ENCODE data around the gene CYP27B1.

CYP27B1 gene

DNA sequence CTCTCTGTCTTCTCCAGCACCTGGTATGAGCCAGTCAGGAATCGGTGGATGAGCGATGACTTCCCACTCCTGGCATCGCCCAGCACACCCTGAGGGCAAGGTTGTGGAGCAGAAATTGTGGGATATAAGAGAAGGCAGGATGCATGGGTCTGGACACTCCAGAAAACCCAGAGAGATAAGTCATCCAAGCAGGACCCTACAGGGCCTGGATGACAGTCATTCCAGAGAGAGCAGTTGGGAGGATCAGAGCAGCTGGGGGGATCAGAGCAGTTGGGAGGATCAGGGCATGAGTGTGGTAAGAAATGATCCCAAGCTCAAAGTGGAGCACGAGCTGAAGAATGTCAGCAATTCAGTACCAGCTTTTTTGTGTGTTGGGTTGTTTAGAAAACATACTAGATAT, 32.3 kb downstream of the CYP27B1 start:
- Histone ChIP-seq H3K27me3 (ENCODE audit: insufficient read depth, low read length) (no peaks in the 10 kb centered on the region), H2AFZ (ENCODE audit: low read length) (no peak overlapping the region), H3K4me2 (ENCODE audit: low read length) (no peak overlapping the region), H4K20me1 (ENCODE audit: insufficient read depth, low read length) (no peaks in the 10 kb centered on the region), H3K79me2 (ENCODE audit: insufficient read depth, low read length) (no peaks in the 10 kb centered on the region), H3K36me3 (ENCODE audit: insufficient read depth, low read length) (peaks cover 33% of the 10 kb centered on the region), H3K9ac (ENCODE audit: low read length) (no peak overlapping the region), H3F3A (ENCODE audit: insufficient read depth, low read length) (no peaks in the 10 kb centered on the region), H3K4me1 (ENCODE audit: insufficient read depth, low read length, severe bottlenecking) (peaks cover 4% of the 10 kb centered on the region), H3K27ac (ENCODE audit: low read depth, low read length, poor library complexity, severe bottlenecking) (no peak overlapping the region), H3K9me3 (ENCODE audit: low read length) (no peaks in the 10 kb centered on the region), H3K4me3 (ENCODE audit: low read depth, low read length, poor library complexity, severe bottlenecking) (no peak overlapping the region), H3K9me2 (ENCODE audit: low read depth, low read length) (no peaks in the 10 kb centered on the region)
- TF ChIP-seq, protein P1, sequence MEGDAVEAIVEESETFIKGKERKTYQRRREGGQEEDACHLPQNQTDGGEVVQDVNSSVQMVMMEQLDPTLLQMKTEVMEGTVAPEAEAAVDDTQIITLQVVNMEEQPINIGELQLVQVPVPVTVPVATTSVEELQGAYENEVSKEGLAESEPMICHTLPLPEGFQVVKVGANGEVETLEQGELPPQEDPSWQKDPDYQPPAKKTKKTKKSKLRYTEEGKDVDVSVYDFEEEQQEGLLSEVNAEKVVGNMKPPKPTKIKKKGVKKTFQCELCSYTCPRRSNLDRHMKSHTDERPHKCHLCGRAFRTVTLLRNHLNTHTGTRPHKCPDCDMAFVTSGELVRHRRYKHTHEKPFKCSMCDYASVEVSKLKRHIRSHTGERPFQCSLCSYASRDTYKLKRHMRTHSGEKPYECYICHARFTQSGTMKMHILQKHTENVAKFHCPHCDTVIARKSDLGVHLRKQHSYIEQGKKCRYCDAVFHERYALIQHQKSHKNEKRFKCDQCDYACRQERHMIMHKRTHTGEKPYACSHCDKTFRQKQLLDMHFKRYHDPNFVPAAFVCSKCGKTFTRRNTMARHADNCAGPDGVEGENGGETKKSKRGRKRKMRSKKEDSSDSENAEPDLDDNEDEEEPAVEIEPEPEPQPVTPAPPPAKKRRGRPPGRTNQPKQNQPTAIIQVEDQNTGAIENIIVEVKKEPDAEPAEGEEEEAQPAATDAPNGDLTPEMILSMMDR (IDR thresholded peaks at IDR 0.05; ENCODE audit: low read length): no peak
- TF ChIP-seq EZH2 (IDR thresholded peaks at IDR 0.05; ENCODE audit: borderline replicate concordance, low read length): no peak

GRCh38 chr12:57733928-57734327, 33.0 kb downstream of the CYP27B1 start:
- no peak overlapping the region for H3K27ac ChIP-seq (ENCODE audit: low read depth, low read length, poor library complexity, severe bottlenecking)
- peaks cover 36% of the 10 kb centered on the region for H3K36me3 ChIP-seq (ENCODE audit: insufficient read depth, low read length)
- H3K9ac ChIP-seq (ENCODE audit: low read length): no peak overlapping the region
- no peaks in the 10 kb centered on the region for H3K9me3 ChIP-seq (ENCODE audit: low read length)
- H4K20me1 ChIP-seq (ENCODE audit: insufficient read depth, low read length): no peaks in the 10 kb centered on the region
- H3K27me3 ChIP-seq (ENCODE audit: insufficient read depth, low read length): no peaks in the 10 kb centered on the region
- no peak overlapping the region for H3K4me2 ChIP-seq (ENCODE audit: low read length)
- TF ChIP-seq, protein P1 (IDR thresholded peaks at IDR 0.05; ENCODE audit: low read length): no peak
- TF ChIP-seq EZH2 (IDR thresholded peaks at IDR 0.05; ENCODE audit: borderline replicate concordance, low read length): no peak
- no peaks in the 10 kb centered on the region for H3K79me2 ChIP-seq (ENCODE audit: insufficient read depth, low read length)
- no peak overlapping the region for H3K4me3 ChIP-seq (ENCODE audit: low read depth, low read length, poor library complexity, severe bottlenecking)
- H3K4me1 ChIP-seq (ENCODE audit: insufficient read depth, low read length, severe bottlenecking): no peaks in the 10 kb centered on the region
- no peak overlapping the region for H2AFZ ChIP-seq (ENCODE audit: low read length)
- no peaks in the 10 kb centered on the region for H3K9me2 ChIP-seq (ENCODE audit: low read depth, low read length)
- H3F3A ChIP-seq (ENCODE audit: insufficient read depth, low read length): no peaks in the 10 kb centered on the region

DNA sequence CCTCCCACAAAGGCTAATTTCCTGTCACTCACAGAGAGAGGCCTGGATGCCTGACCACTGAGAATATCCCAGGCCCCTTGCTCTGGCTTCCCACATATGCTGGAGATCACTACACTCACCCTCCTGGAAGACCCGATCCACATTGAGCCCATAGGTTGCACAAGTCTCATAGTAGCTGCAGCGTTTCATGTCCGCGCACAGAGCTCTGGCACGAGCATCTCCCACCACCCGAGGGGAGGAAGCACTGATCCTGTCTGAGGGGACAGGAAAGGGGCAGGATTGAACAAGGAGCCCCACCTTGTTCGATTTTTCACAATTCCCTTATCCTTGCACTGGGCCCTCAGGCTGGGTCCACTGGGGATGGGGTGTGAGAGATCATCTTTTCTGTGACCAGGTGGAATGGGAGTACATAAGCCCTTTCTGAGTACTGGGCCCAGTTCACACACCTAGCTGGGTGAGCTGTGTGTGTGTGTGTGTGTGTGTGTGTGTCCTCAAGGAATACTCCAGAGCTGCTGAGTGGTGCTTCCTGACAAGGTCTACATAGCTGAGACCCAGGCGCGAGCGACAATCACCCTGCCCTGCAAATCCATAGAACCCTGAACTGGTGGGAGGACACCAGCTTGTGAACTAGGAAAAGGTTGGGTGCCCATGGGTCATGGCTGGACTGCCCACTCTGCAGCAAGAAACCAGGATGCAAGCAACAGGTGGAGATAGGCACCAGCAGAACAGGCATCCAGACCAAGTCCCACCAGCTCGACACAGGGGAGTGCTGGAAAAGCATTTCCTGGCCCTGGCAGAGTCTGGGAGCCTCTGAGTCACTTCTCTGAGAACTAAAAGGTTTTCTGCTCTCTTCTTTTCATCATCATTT, 33.9 kb downstream of the CYP27B1 start:
- no peaks in the 10 kb centered on the region for H3K9me2 ChIP-seq (ENCODE audit: low read depth, low read length)
- no peak overlapping the region for H3K27ac ChIP-seq (ENCODE audit: low read depth, low read length, poor library complexity, severe bottlenecking)
- H4K20me1 ChIP-seq (ENCODE audit: insufficient read depth, low read length): no peaks in the 10 kb centered on the region
- H3K79me2 ChIP-seq (ENCODE audit: insufficient read depth, low read length): no peaks in the 10 kb centered on the region
- peaks cover 39% of the 10 kb centered on the region for H3K36me3 ChIP-seq (ENCODE audit: insufficient read depth, low read length)
- H3F3A ChIP-seq (ENCODE audit: insufficient read depth, low read length): no peaks in the 10 kb centered on the region
- H3K9ac ChIP-seq (ENCODE audit: low read length): no peak overlapping the region
- no peaks in the 10 kb centered on the region for H3K9me3 ChIP-seq (ENCODE audit: low read length)
- TF ChIP-seq, protein P1 (IDR thresholded peaks at IDR 0.05; ENCODE audit: low read length): no peak
- no peak for TF ChIP-seq EZH2 (IDR thresholded peaks at IDR 0.05; ENCODE audit: borderline replicate concordance, low read length)
- H2AFZ ChIP-seq (ENCODE audit: low read length): no peak overlapping the region
- no peaks in the 10 kb centered on the region for H3K4me1 ChIP-seq (ENCODE audit: insufficient read depth, low read length, severe bottlenecking)
- no peak overlapping the region for H3K4me2 ChIP-seq (ENCODE audit: low read length)
- no peaks in the 10 kb centered on the region for H3K27me3 ChIP-seq (ENCODE audit: insufficient read depth, low read length)
- no peak overlapping the region for H3K4me3 ChIP-seq (ENCODE audit: low read depth, low read length, poor library complexity, severe bottlenecking)

Measured in OCI-LY1 (cell line).